CD4-positive, alpha-beta T cell treated with Interleukin-15 for 1 hour (primary cell): ENCODE results near the gene RNF183.
A peak's percentile ranks its signal among the peaks of the same experiment; 100 is the strongest.

ENCODE experiments used
- DNase-seq: peaks from one replicate; pipeline ENCODE4 v3.0.0-alpha.2; 2020

RNF183 gene, protein sequence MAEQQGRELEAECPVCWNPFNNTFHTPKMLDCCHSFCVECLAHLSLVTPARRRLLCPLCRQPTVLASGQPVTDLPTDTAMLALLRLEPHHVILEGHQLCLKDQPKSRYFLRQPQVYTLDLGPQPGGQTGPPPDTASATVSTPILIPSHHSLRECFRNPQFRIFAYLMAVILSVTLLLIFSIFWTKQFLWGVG

DNA sequence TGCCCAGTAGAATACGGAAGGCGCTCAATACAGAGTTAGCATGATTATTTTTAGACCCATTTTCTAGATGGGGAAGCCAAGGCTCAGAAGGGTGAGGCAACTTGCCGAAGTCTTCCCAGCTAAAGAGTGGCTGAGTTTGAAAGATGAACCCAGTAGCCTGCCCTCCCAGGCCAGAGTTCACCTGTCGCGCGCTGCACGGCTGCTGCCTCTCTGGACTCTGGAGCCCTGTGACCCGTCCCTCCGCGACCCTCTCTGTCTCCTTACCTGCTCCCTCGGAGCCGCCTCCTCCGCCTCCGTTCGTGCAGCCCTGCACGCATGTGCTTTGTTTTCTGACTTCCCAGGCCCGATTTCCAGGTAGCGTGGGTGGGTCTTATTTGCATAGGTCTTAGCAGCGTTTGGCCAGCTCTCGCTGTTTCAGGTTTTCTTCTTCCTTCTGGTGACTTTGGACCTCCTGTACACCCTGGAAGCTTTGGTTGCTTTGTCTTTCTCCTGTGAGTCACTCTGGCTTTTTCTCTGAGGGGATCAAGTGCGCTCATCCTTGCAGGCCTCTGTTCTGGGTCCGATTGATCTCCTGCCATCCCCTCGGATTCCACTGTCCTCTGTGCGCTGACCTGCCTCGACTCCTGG, at the start of gene RNF183:
TSS of gene RNF183 (minus strand) at position 585 of the 627 bp plus-strand sequence. CDS start 5,192 bp downstream, outside the sequence.
- no peak for DNase-seq

DNA sequence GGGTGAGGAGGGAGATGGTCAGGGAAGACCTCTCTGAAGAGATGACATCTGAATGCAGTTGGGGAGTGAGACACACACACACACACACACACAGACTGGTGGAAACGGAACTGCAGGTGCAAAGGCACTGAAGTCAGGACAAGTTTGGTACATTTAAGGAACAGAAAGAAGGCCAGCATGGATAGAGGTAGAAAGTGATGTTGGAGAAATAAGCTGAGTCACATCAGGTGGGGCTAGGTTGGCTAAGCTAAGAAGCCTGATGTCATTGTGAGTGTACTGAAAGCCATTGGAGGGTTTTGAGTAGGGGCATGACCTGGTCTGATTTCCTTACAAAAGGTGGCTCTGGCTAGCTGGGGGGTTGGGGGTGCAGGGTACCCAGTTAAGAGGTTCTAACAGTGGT, 49.2 kb upstream of the RNF183 start:
- no peak for DNase-seq

DNA sequence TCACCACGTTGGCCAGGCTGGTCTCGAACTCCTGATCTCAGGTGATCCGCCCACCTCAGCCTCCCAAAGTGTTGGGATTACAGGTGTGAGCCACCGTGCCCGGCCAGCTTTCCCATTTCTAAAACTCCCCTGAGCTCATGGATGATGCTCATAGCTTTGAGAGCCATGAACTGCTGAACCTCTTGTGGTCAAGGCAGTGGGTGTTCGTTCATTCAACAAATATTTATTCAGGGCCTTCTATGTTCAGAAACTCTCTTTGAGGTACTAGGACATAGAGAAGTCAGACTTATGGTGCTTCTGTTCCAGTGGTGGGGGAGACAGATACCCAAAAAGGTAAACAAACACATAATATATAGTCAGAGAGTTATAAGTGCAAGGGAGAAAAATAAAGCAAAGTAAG, 48.8 kb upstream of the RNF183 start:
- no peak for DNase-seq

DNA sequence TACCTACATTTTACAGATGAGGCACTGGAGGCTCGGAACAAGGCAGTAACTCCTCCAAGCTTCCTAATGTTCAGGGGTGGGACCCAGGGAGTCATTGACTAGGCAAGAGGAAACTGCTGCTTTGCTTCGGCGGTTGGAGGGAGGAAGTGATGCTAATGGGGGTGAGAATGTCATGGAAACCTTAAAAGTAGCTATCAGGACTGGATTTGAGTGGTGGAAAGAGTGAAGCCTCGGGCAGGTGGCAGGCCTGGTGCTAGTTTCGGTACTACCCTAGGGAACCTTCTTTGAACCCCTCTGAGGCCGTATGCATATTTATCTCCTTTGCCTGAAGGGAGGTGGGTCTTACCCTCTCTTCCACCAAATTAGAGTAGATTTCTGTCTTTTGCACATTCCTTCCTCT, 47.8 kb upstream of the RNF183 start:
- peak; percentile 48 for DNase-seq

DNA sequence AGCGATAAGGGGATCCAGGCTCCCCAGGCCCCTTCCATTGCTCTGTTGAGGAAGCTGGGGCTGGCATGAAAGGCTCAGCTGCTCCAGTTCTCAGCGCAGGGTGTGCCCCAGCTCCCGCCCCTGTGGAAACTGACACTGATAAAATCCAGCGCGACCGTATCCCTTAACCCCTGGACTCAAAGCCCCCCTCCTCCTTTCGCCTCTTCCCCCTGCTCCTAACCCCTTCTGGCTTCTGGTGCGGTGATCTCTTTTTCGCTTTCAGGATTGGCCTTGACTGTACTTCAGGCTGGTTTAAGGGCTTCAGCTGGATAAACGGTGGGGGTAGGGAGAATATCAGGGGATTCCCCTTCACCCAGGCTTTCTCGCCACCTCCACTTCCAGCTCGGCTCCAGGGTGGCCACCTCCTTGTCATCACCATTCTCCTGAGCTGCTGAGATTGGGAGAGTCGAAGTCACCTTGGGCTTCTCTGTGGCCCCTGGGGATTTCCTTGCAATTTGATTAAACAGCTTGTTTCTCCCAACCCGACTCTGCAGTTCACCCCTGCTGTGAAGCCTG, 47.0 kb upstream of the RNF183 start:
- no peak for DNase-seq

DNA sequence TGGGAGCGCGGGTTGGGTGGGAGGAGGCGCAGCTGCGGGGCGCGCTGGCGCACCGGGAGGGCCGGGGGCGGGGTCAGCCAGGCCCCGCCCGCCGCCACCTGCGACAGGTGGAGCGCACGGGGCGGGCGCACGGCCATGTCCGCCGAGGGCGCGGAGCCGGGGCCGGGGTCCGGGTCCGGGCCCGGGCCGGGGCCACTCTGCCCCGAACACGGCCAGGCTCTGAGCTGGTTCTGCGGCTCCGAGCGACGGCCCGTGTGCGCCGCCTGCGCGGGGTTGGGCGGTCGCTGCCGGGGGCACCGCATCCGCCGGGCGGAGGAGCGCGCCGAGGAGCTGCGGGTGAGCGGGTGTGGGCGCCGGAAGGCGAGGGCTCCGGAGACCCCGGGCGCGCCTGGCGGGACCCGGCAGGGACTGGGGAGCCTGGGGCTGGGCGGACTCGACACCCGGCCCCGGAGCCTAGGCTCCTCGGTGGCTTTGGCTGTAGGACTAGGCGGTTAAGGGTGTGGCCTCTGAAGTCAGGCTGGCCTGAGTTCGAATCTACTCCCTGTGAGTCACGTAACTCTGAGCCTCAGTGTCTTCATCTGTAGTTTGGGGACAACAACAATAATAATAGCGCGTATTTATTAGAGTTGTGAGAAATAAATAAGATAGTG, 46.4 kb upstream of the RNF183 start, which contains the start of gene BSPRY:
TSS of gene BSPRY (plus strand) at position 97 of the 650 bp plus-strand sequence. CDS start at position 136, 39 bp downstream.
- DNase-seq: no peak

DNA sequence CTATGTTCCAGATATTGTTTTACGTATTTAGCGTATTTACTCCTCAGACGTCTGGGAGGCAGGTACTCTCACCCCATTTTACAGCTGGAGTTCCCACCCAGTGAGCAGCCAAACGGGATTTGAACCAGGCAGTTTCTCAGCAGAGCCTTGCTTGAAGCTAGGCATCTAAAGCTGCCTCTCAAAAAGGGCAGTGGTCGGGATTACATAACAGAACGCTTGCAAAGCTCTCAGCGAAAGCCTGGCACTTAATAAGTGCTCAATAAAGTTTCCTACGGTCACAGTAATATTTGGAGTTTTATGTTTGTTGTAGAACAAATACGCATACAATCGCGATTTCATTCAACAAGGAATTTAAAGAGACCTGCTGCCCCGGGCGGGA, 45.9 kb upstream of the RNF183 start:
- no peak for DNase-seq

DNA sequence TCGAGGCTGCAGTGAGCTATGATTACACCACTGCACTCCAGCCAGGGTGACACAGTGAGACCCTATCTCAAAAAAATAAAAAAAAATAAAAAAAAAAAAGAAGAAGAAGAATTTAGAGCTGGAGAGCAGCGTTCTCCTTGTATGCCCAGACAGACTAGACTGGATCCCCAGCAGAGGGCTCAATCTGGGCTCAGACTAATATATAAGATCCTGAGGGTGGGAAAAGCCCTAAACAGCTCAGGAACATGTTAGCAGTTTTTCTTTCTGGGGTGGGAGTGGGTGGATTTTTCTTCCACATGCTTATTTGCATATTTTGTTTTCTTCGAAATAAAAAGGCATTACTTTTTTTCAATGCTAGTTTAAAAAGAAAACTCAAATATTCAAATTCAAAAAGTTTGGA, 45.3 kb upstream of the RNF183 start:
- DNase-seq: no peak

DNA sequence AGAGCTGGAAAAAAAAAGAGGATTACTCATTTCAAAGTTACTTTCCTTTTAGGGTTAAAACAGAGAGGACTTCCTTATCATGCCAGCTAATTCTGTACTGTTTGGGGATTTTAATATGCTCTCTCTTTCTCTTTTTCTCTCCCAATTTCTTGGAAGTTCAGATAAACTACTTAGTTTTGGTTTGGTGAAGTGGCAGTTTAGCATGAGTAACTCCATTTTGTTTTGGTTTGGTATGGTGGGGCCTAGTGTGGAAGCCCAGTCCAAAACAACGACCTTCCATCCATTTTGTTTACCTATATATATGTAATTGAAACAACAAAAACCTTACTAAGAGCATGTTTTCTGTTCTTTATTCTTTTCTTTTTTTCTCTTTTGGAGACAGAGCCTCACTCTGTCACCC, 42.5 kb upstream of the RNF183 start:
- no peak for DNase-seq

DNA sequence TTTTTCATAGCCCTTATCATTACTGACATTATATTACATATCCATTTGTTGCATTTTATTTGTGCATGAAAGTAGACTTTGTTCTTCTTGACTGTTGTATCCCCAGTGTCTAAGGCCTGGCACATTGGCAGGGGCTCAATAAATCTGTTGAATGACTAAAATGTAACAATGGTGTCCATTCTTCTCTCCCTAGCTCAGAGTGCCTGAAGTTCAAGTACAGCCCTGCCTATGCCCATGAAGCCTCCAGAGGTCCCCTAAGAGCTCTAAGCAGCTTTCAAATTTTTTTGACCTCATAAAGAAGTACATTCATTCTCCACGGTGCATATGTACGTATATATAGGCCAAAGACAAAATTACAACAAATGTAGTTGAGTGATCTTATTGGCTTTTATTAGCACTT, 42.0 kb upstream of the RNF183 start:
- no peak for DNase-seq

DNA sequence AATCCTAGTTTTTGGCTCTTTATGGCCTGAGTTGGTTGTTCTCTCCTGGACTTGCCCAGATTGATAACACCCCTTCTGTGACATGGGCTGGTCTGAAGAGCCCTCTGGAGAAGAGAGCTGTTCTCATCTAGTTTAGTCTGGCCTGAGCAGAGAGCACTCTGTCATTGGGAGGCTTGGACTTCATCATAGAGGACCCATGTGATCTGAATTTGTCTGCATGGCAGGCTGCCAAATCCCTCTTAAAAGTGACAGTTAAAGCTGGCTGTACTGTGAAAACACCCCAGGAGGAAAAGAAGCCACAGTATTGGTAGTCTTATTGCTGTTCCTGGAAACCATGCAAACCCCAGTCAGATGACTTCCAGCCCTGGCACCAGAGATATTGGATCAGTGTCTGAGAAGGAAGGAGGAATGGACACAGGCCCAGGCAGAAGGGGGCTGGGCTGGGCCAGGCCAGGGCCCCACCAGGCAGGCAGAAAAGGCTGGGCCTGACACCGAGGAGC, 40.6 kb upstream of the RNF183 start:
- DNase-seq: no peak

DNA sequence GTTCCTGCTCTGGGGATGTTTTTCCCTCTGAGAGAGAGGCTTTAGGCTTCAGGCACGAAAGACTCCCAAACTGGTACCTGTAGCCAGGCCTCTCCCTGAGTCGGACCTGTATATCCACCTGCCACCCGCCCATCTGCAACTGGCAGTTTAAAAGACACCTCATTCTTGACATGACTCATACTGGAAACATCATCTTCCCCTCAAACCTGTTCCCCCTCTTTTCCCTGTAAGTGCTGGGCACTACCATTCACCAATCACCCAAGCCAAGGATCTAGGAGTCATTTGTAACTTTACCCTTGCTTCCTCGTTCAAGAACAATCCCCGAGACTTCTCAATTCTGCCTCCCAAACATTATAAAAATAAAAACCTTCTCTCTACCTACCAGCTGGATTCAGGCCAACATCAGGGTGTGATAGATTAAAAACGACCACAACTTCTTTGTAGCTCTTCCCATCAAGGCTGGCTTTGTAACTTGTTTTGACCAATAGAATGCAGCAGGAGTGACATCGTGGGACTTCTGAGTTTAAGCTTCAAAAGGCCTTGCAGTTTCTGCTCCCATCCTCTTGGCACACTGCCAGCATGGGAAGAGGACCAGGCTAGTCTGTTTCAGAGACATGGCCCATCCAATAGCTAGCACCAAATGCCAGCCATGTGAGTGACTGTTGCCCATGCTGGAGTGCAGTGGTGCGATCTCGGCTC, 38.7 kb upstream of the RNF183 start:
- no peak for DNase-seq

DNA sequence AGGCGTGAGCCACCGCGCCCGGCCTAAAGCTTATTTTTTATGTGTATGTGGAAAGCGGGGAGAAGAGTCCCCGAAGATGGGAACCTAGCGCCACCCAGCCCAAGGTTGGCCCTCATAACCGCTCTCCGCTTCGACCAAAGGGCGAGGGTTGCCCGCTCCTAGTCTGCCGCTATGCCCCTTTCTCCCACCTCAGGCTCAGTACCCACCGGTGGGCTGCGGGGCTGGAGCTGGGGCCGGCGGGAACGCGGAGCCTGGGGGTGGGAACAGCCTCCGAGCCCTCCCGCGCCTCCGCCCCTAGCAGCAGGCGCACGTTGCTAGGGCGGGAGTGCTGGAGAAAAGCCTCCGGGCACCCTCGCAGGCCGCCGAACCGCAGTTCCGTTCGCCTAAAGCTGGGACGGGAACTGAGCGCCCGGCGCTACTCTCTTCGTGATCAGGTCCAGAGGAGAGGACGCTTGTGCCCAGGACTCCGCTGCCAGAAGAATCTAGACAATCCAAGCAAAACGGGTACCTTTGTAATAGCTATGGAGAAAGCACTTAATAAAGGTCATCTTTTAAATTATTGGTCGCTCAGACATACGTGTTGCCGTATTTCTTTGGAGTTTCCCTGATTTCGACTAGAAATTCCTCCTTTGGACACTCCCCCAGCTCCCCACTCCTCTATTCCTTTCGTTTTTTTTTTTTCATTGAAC, 37.0 kb upstream of the RNF183 start, which contains the start of gene WDR31:
TSS of gene WDR31 (minus strand) at position 265 of the 689 bp plus-strand sequence. CDS start 8,253 bp downstream, outside the sequence.
- DNase-seq: peak; percentile 78

DNA sequence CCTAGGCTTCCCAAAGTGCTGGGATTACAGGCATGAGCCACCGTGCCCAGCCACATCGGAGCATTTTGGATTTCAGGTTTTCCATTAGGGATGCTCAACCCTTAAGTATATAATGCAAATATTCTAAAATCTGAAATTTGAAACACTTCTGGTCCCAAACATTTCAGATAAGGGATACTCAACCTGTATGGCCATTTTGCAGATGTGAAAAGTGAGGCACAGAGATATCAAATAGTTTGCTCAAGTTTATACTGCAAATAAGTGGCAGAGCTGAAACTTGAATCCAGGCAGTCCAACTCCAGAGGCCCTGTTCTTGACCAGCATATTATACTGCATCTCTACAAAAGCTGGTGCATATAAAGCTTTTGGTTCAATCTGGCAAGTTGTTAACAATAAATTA, 34.5 kb upstream of the RNF183 start:
- no peak for DNase-seq

DNA sequence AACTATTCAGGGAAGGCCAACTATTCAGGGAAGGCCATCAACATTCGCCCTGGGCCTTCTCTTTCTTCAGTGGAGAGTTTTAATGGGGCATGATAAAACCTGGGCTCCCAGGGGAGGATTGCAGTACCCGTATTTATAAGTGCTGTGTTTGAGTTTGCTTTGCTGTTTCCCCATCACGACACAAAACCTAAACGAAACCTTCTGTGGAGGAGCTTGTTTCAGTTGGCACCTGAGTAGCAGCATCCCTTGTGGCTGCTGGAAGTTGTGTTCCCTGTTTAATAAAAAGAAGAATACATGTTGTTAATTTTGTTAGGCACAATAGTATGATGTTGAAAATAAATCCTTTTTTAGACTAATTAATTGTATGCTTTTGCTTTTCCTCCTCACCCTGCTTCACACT, 28.6 kb upstream of the RNF183 start:
- DNase-seq: no peak

DNA sequence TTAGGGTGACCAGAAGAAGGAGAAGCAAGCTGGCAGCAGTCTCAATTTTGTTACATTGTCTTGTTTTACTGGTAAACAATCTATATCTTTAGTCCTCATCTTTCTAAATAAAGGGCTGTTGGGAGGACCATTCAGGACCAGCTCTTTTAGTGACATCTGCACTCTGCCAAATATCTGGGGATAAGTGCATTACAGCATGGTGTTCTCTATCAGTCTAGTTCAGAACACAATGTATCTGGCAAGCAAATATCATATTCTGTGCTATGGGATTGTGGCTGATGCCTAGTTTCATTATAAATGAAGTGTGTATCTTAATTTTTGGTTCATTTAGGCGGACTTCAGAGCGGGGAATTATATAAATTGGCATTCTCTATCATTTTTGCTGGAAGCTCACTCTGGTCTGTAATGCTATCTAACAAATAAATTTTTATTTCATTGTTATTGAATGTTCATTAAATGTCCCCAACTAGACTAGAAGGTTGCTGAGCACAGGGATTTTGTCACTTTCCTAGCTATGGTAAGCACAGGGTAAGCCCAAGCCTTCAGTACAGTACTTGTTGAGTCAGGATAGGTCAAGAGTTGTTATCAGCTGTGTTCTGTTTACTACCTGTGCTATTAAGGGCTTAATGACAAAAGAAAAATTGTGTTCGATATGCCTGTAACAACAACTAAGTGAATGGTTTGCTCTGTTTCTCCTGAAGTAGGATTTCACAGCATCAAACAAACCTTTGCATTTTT, 25.0 kb upstream of the RNF183 start:
- DNase-seq: no peak

DNA sequence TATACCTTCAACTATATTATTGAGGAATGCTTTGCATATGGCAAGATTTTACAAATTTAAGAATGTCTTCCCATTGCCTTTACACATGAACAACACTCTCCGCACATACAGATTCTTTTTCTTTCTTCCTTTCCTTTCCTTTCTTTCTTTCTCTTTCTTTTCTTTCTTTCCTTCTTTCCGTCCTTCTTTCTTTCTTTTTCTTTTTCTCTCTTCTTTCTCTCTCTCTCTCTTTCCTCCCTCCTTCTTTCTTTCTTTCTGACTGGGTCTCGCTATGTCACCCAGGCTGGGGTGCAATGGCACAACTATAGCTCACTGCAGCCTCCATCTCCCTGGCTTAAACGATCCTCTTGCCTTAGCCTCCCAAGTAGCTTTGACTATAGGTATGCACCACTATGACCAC, 23.1 kb upstream of the RNF183 start:
- no peak for DNase-seq

DNA sequence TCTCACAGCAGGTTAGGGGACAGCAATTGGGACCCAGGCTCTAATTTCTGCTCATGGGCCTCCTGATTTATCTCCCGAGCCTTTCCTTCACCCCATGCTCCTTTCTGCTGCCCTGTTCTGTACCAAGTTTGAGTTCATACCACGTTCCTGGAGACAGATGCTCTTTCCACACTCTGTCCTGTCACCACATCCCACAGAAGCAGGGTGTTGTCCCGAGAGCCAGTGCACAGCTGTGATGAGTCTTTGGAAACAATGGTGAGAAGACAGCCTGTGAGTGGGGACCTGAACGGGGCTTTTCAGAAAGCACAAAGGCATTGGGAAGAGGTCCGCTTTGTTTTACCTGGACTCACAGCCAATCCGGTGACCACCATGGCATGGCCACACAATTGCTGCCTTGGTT, 19.5 kb upstream of the RNF183 start:
- no peak for DNase-seq

DNA sequence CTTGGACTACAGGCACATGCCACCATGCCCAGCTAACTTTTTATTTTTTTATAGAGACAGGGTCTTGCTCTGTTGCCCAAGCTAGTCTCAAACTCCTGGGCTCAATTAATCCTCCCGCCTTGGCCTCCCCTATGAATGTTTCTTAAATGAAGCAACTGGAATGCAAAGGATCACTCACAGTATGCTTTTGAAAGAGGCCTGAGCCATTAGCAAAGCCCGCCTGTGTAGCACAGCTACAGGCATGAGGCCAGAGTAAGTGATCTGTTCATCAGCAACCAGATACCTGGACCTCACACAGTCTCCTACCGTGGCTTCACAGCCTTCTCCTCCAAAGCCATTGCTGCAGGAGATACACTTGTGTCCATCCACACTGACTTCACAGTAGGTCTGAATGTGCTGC, 16.9 kb upstream of the RNF183 start:
- no peak for DNase-seq

DNA sequence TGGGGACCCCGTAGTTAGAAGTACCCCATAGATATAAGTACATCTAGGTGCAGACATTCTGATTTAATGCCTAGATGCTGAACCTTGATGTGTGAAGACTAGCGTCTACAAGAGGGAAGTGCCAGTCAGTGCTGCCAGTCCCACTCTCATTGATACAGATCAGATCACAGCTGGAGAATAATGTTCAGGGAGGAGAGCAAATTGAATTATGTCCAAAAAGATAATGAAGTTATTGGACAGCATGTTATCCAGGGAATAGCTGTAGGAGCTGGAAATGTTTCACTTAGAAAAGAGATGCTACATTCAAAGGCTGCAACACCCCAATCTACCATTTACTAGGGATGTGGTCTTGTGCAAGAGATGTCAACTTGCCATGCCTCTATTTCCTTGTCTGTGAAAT, 15.9 kb upstream of the RNF183 start:
- no peak for DNase-seq

DNA sequence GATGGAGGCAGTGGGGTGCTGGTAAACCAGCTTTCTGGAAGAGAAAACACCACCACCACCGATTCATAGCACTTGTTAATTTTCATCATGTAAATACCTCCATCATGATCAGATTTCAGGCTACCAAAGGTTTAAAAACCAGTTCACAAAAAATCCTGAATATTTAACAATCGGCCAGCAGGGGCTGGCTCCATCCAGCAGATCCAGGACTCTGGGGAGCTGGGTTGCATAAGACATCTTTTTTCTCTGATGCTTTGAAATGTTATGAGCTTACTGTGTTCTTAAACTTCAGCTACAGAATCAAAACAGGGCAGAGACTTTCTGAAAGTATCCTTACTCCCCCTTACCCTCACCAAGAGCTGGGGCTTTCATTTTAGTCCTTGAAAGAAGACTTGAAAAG, 14.6 kb upstream of the RNF183 start:
- no peak for DNase-seq

DNA sequence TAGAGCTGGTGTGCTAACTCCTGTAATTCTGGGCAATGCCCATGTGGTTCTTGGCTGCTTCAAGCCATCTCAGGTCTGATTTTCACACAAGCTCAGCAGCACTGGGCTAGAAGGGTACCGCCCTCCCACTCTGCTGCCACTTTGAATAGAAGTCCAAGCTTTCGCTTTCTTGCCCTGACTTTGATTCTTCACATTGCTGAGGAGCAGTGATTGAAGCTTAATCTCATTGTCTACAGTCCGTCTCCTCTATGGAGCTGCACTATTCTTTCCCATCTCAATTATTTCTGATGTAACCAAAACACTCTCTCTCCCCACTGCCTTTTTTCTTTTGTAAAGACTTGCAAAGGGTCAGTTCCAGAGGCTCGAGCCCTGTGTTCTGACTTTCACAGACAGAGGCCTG, 12.9 kb upstream of the RNF183 start:
- no peak for DNase-seq
